Progenitor cell of endocrine pancreas (in vitro differentiated cells): ENCODE data around the gene POFUT1. TPM values are rescaled to one million over a fixed set of nuclear protein-coding genes. Genes with fewer than 3 reads are reported as not detected.
"Not testable (repeated sequence)": the region's sequence is repeated elsewhere in the genome, so short reads cannot be mapped to it uniquely, and the experiment has no call there.

Source experiments
- DNase-seq: peaks from one replicate; pipeline ENCODE4 v3.0.0; 2021; ENCODE audit warnings: low spot score; ENCODE audit not compliant: unreplicated experiment
- H3K27ac Mint-ChIP-seq: 2 replicates; pipeline ENCODE4 v1.8.0; 2021; ENCODE audit warnings: mild to moderate bottlenecking, moderate library complexity, mixed read lengths
- H3K27me3 Mint-ChIP-seq: 2 replicates; pipeline ENCODE4 v1.8.0; 2021; ENCODE audit warnings: mixed read lengths
- H3K36me3 Mint-ChIP-seq: 2 replicates; pipeline ENCODE4 v1.8.0; 2022; ENCODE audit warnings: mixed read lengths; ENCODE audit not compliant: insufficient read depth
- H3K4me1 Mint-ChIP-seq: 2 replicates; pipeline ENCODE4 v1.8.0; 2021; ENCODE audit warnings: low read depth, mixed read lengths
- H3K4me3 Mint-ChIP-seq: 2 replicates; pipeline ENCODE4 v1.8.0; 2021; ENCODE audit warnings: low read depth, mild to moderate bottlenecking, moderate library complexity, mixed read lengths
- H3K9me3 Mint-ChIP-seq: 2 replicates; pipeline ENCODE4 v1.8.0; 2021; ENCODE audit warnings: low read depth, mixed read lengths
- total RNA-seq: library from RNA; stranded (reverse); gene quantifications from 2 replicates; pipeline ENCODE4 v1.2.1, GENCODE V29; 2021
- TF ChIP-seq, protein P1 (sequence below): fragments of 200-600 bp; sonication (generic); IDR thresholded peaks from one replicate; pipeline ENCODE4 v1.5.0; 2021; ENCODE audit warnings: antibody characterized with exemption, mild to moderate bottlenecking; ENCODE audit not compliant: unreplicated experiment

The POFUT1 gene
- total RNA-seq, 1 donor from 2014 or later = 49.8 TPM

DNA sequence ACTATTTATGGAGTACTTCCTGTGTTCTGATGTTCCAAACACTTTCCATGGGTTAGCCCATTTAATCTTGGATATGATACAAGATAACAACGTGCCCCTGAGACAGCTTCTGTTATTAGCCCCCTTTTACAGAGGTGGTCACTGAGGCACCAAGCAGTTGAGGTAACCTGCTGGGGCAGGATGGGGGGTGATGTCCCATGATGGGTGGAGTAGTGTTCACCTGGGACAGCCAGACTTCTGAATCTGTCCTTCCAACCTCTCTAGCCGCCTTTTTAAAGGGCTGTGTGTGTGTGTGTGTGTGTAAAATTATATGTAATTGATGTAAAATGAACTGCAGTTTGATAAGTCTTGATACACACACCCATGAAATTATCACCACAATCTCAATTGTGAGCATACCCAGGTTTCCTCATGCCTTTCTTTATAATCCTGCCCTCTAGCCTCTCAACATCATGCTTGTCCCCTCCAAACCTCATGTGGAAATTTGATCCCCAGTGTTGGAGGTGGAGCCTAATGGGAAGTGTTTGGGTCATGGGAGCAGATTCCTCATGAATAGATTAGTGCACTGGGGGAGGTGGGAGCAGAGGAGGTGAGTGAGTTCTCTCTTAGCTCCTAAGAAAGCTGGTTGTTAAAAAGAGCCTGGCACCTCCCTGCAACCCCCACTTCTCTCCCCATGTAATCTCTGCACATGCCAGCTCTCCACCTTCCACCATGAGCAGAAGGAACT is 39.3 kb upstream of the POFUT1 start:
- TF ChIP-seq, protein P1, sequence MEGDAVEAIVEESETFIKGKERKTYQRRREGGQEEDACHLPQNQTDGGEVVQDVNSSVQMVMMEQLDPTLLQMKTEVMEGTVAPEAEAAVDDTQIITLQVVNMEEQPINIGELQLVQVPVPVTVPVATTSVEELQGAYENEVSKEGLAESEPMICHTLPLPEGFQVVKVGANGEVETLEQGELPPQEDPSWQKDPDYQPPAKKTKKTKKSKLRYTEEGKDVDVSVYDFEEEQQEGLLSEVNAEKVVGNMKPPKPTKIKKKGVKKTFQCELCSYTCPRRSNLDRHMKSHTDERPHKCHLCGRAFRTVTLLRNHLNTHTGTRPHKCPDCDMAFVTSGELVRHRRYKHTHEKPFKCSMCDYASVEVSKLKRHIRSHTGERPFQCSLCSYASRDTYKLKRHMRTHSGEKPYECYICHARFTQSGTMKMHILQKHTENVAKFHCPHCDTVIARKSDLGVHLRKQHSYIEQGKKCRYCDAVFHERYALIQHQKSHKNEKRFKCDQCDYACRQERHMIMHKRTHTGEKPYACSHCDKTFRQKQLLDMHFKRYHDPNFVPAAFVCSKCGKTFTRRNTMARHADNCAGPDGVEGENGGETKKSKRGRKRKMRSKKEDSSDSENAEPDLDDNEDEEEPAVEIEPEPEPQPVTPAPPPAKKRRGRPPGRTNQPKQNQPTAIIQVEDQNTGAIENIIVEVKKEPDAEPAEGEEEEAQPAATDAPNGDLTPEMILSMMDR = no peak
- DNase-seq = no peak
- no peaks in the 10 kb centered on the region for H3K9me3 Mint-ChIP-seq
- peaks cover 16% of the 10 kb centered on the region for H3K36me3 Mint-ChIP-seq
- H3K4me1 Mint-ChIP-seq = peaks cover 6% of the 10 kb centered on the region
- H3K27me3 Mint-ChIP-seq = no peaks in the 10 kb centered on the region
- no peak overlapping the region for H3K4me3 Mint-ChIP-seq
- peak overlapping the region; percentile 4 for H3K27ac Mint-ChIP-seq

GRCh38 chr20:32177696-32178095 is 30.0 kb upstream of the POFUT1 start:
- H3K27ac Mint-ChIP-seq = peak overlapping the region; percentile 72
- not testable (repeated sequence) for H3K27me3 Mint-ChIP-seq, H3K36me3 Mint-ChIP-seq, H3K9me3 Mint-ChIP-seq, DNase-seq, H3K4me1 Mint-ChIP-seq, H3K4me3 Mint-ChIP-seq

DNA sequence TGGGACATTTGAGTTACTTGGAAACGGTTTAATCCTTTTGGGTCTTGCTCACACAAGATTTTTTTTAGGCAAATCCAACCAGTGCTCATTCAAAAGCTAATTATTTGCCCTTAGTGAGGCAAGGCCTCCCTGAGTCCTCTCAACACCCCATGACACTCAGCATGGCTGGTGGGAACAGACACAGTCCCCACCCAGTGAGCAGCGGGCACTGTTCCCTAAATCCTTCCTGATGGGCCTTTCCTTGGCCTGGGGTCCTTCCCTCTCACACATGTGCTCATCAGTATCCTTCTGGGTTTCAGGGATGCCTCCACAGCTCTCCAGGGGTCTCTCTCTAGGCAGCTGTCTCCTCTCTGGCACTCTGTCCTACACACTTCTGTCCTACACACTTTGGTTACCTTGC is 28.2 kb upstream of the POFUT1 start:
- no peak overlapping the region for H3K4me3 Mint-ChIP-seq
- no peak overlapping the region for H3K27ac Mint-ChIP-seq
- H3K9me3 Mint-ChIP-seq = peaks cover 3% of the 10 kb centered on the region
- peaks cover 1% of the 10 kb centered on the region for H3K4me1 Mint-ChIP-seq
- TF ChIP-seq, protein P1 = no peak
- peaks cover 6% of the 10 kb centered on the region for H3K36me3 Mint-ChIP-seq
- DNase-seq = no peak
- H3K27me3 Mint-ChIP-seq = no peaks in the 10 kb centered on the region

GRCh38 chr20:32179934-32180333 is 27.7 kb upstream of the POFUT1 start:
- peaks cover 1% of the 10 kb centered on the region for H3K4me1 Mint-ChIP-seq
- no peak overlapping the region for H3K27ac Mint-ChIP-seq
- no peaks in the 10 kb centered on the region for H3K27me3 Mint-ChIP-seq
- TF ChIP-seq, protein P1 = no peak
- peaks cover 3% of the 10 kb centered on the region for H3K9me3 Mint-ChIP-seq
- no peak overlapping the region for H3K4me3 Mint-ChIP-seq
- H3K36me3 Mint-ChIP-seq = peaks cover 6% of the 10 kb centered on the region
- no peak for DNase-seq

DNA sequence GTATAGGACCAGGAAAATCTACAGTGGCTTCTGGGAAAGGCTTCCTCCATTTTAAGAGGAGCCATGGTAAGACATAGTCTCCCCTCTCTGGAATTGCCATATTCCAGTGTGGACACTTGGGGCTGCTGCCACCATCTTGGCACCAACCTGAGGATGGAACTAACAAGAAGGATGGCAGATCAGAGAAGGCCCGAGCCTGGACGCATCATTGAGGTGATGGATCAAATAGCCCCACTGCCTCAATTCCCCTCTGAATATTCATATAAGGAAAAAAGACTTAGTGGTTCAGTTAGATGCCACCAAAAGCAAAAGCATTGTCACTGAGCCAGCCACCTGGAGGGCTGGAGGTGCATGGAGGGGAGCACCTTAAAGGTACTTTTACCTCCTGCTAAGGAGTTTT is 26.1 kb upstream of the POFUT1 start:
- Mint-ChIP-seq H3K36me3 (peaks cover 6% of the 10 kb centered on the region), H3K9me3 (peaks cover 3% of the 10 kb centered on the region), H3K27ac (no peak overlapping the region), H3K4me1 (peaks cover 4% of the 10 kb centered on the region), H3K27me3 (no peaks in the 10 kb centered on the region), H3K4me3 (no peak overlapping the region)
- TF ChIP-seq, protein P1 = no peak
- no peak for DNase-seq
